Stimulated activated CD8-positive, alpha-beta memory T cell treated with anti-CD3 and anti-CD28 coated beads, Interleukin-2, amount 100 ng/mL, for 1 hour (primary cell): ENCODE data around the gene MYL10.
"Not testable (repeated sequence)": the region's sequence is repeated elsewhere in the genome, so short reads cannot be mapped to it uniquely, and the experiment has no call there.

Experiments
- DNase-seq, 2 donors: peaks; one replicate each; pipeline ENCODE4 v3.0.0-alpha.2; 2020; ENCODE audit warnings: low read depth in 2 of 2

MYL10 gene

DNA sequence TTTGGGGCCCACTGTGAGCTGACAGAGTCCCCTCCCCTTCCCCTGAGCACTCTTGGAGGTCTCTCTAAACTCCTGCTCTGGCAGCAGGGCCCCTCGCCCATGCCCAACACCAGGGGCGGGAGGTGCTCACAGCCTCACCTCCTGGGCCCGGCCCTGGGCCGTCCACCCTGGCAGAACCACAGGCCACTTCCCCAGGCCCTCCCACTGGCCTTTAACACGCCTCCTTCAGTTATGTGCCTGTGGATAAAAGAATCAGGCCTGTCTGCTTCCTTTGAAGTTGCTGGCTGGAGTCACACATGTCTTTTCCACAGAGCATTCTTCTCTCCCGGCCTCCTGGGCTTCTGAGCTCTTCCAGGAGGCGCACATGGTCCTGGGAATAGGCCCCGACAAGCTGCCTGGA lies 10.2 kb downstream of the MYL10 start:
- DNase-seq = no peak

DNA sequence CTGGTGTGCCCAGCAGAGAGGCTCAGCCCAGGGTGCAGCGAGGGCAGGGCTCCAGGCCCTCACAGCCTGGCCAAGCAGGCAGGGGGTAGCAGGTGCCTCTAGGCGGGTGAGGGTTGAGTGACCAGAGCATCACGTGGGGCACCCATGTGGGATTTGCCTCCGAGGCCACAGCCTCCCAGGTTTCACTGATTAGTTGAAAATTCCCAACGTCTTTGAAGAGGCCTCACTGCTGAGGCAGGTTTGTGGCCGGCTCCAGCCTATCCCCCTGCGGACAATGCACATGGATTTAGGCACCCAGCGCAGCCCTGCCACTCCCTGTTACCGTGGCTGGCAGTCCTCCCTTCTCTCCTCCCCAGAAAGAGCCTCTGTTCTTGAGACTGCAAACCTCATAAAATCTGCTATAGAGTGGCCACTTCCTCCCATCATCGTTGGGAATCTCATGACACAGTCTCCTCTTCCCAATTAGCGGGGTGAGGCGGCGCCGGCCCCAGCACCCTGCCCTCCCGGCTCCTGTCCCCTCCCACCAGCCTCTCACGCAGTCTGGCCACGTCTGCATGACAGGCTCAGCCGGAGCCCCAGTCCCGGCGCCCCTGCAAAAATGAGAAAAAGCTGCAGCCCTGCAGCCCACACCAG lies 10.8 kb downstream of the MYL10 start:
- DNase-seq = no peak

DNA sequence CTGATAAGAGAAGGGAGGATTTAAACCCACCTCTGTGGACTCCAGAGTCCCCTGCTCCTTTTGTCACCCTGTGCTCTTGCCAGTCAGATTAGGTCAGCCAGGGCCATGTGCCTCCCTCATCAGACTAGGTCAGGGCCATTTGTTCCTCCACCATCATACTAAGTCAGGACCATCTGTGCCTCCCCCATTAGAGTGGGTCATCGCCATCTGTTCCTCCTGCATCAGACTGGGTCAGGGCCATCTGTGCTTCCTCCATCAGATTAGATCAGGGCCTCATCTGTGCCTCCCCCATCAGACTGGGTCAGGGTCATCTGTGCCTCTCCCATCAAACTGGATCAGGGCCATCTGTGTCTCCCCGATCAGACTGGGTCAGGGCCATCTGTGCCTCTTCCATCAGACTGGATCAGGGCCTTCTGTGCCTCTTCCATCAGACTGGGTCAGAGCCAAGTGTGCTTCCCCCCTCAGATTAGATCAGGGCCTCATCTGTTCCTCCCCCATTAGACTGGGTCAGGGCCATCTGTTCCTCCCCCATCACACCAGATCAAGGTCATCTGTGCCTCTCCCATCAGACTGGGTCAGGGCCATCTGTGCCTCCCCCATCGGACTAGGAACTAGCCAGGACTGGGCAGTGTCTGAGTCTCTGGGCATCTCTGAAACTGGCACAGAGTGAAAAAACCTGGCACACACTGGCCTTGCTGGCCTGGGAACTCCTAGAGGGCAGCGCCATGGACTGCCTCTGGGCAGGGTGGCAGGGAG lies 11.5 kb downstream of the MYL10 start:
- DNase-seq = no peak

DNA sequence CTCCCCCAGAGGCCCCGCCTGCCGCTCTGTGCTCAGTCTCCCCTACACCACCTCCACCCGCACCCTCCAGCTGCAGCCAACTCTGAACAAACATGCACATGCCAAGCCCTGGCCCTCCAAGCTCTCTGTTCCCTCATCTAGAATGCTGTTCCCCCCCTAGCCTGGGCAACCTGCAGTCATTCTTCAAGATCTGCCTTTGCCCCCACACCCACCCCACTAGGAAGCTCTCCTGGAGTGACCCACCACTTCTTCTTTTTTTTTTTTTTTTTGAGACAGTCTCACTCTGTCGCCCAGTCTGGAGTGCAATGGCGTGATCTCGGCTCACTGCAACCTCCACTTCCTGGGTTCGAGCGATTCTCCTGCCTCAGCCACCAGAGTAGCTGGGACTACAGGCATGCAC lies 13.7 kb downstream of the MYL10 start:
- no peak for DNase-seq

DNA sequence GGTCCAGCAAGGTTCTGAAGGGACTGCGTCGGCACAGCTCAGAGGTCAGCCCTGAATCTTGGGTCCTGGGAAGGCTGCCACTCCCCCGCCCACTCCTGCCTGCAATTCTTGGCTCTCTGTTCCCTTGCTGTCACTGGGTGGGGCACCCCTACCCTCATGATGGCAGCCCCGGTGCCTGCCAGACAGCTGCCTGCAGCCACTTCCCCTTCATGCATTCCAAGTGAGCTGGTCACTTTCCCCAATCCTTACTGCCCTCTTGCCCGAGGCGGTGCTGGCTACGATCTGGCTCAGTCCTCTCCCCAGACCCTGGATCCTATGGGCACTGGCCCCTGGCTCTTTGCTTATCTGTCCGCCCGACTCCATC lies 14.2 kb downstream of the MYL10 start:
- no peak for DNase-seq

DNA sequence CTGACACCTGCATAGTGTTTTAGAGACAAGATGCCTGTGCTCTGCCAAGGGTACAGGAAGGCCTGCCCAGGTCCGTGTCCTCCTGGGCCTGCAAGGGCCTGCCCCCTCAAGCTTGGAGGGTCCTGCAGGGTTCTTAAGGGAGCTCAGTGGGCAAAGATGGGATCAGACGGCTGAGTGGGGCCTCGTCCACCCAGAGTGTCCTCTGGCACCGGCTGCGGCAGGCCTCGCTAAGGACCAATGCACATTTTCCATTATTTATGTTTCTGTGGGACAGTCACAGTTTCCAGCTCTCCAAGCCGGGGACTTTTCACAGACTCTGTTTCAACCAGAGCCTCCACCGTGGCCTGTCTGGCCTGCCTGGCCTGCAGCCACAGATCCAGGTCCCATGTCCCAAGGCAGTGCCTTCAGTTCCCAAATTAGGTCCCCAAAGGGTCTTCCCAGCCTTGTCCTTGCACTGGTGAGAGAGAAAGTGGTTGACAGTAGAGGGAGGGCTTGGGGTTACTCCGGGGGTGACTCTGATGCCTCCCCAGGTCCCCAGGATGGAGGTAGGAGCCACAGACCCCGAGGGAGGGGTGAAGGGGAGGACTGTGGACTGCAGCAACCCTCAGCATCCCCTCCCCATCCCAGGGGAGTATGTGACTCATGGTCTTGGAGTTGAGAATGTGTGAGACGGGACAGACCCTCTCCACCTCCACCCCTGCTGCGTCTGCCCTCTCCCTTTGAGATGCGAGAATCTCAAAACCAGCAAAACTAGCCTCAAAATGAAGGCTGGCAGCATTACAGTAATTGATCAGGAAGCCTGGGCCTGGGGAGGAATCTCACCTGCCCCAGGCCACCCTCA lies 14.8 kb downstream of the MYL10 start:
- DNase-seq = no peak

DNA sequence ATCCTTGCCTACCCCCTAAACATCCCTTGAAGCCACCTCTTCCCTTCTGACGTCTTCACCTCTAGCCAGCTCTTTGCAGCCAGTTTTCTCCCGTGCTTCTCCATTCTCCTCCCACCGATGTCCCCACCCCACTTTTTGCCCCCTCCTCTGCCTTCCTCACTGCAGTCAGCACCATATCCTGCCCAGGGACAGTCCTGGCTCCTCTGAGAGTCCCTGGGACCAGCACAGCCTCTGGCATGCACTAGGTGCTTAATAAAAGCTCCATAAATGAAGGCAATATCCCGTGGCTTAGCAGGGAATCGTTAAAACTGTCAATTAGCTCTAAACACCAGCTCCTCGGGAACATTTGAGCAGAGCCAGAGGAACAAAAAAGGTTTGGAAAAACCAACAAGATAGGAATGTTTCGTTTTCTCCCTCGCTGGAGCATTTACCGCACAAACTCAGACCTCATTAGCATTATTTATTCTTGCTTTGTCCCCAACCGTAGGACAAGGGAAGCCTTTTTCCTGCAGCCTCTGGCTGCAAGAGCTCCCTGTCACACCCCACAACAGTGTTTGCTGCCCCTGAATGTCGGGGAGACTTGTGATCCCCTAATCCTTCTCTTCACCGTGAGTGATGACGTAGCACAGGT lies 16.1 kb downstream of the MYL10 start:
- DNase-seq = no peak

DNA sequence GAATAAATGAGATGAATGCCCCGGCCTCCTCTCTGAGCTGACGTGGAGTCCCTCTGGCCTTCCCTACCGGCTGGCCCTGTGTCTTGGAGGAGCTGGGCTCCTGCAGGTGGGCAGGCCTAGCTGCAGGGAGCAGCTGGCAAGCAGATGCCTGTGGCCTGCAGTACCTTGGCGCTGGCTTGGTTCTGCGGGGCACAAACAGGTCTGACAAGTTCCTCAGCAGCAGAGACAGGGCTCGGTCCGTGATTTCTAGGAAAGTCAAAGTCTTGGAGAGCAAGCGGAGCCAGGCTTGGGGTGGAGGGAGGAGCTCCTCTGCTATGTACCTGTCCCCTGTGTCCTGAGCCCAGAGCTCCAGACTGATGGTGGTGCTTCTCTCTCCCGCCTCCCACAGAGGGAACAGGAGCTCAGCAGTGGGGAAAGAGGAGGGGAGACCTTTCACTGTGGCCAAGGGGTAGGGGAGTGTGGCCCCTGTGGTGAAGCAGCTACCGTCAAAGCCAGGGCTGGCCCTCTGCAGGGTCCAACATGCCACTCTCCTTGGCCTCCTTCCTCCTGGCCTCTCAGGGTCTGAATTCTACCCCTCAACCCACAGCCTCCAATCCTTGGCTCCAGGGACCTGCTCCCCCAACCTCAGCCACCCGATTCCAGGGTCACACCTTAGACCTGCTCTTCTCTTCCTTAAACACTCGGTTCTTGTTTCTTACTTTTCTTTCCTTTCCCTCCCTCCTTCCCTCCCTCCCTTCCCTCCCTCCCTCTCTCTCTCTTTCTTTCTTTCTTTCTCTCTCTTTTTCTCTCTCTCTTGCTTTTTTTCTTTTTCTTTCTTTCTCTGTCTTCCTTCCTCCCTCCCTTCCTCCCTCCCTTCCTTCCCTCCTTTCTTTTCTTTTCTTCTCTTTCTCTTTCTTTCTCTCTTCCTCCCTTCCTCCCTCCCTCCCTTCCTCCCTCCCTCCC lies 20.1 kb downstream of the MYL10 start:
- no peak for DNase-seq

DNA sequence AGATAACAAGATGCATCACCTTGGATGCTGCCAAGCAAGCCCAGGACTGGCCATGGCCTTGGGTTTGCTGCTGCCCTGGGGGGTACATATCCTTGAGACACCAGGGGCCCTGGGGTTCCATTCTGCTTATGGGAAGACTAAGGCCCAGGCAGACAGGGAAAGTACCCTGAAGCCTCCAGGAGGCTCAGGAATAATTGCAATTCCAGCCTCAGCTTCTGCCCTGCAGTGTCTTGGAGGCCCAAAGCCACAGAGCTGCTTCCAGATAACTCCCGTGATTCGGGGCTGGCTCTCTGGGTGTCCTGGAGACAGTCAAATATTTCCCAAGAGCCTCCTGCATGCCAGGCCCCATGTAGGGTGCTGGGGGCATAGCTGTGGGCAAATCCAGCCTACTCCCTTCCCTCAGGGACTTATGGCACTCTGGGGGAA lies 22.6 kb downstream of the MYL10 start:
- no peak for DNase-seq

DNA sequence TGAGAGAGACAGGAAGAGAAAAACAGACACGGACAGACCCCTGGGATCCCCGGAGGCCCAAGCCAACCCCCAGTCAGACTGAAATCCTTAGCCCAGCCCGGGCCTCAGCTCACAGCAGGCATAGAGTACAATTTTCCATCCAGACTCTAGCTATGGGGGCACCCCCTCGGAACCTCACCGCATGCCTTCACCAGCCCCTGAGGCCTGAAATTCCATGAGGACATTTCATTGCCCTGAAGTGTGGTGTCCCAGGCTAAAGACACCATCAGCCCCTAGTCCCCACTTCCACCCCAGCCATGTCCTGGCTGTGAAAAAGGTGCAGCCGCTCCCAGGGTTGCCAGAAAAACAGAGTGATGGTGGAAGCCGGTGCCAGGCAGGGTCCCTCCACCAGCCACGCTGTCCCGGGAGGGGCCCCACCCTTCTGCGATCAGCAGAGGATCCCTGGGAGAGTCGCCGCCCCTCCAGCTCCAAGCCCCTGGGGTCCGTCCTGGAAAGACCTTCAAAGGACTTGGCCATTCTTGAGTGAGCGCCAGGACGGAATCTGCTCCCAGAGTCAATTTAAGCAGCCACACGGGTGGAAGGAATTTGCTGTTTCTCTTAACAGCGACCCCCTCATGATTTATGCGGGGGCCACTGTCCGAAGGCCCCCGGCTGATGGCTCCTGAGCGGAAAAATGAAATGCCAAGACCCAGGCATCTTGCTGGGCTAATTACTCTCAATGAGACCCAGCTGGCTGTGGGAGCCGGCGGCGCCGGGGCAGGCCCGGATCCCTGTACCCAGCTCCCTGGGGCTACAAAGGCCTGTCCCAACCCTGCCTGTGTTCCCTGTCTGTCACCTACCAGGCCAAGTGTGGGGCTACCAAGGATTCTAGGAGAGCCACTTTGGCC lies 23.2 kb downstream of the MYL10 start:
- DNase-seq = no peak

DNA sequence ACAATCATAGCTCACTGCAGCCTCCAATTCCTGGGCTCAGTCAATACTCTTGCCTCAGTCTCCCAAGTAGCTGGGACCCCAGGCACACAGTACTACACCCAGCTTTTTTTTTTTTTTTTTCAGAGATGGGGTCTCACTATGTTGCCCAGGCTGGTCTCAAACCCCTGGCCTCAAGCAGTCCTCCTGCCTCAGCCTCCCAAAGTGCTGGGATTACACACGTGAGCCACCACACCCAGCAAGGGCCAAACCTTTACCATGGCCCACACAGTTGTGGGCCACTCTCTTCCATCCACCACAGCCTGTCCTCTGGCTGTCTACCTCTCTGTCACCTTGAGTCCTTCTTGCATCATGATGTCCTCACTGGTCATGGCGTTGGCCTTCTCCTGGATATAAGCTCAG lies 24.2 kb downstream of the MYL10 start:
- not testable (repeated sequence) for DNase-seq

DNA sequence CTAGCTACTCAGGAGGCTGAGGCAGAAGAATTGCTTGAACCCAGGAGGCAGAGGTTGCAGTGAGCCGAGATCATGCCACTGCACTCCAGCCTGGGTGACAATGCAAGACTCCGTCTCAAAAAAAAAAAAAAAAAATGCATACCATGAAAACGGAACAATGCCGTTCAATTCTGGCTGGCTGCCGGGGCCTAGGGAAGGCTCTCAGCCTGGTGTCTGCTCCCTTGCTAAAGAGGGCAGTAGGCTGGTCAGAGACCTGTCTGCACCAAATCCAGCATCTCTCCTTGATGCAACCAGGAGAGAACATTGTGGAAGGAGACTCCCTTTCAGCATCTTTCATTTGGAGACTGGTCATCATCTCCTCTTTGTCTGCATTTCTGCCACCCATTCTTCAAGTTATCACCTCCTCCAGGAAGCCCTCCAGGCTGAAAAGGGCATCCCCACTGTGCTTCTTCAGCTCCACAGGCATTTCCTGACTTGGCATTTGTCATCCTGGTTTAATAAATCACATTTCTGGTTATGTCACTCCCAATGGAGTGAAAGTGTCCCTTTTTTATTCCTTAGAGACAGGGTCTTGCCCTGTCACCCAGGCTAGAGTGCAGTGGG lies 24.7 kb downstream of the MYL10 start:
- no peak for DNase-seq

DNA sequence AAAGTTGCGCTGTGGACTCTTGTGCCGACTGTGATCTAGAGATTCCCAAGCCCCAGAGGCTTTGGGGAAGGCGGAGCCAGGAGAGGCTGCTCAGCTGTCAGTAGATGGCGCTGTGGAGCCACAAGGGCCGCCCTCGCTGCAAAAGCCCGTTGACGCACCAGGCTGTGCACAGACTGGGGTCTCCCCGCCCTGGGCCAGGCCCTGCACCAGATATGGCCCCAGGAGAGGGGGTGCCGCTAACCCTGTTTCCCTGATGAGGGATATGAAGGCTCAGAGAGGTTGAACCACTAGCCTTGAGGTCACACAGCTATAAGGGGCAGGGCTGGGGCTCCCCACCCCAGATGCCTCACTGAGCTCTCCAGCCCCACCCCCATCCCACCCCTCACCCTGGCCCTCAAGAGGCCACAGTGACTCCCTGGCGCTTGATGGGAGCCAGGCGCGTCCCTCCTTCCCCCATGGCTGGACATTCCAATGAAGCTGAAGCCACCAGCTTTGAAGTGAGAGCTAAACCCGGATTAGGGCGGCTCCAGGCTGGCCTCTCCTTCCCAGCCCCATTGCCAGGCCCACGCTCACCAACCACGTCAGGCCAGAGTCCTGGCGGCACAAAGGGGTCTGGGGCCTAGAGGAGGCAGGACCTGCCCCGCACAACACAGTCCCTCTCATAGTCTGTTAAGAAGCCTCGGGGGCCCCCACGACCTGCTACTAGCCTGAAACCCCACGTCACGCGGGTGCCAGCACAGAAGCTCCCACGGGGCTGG lies 26.4 kb downstream of the MYL10 start:
- peak; percentile 19 to 49 for DNase-seq

DNA sequence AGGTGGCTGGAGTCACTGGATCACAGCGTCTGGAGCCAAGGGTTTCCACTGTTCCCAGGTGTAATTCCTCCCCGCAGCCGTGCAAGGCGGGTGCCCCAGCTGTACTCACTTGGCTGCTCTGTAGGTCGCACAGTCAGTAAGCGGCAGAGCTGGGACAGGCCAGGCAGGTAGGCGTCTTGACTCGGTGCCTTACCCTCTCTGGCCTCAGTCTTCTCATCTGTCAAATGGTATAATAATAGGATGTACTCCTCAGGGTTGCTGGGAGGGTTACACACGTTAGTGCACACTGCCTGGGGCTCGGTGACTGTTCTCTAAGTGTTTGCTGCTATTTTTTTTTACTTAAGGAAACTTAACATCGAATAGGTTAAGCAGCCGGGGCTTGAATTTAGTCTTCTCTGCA lies 27.0 kb downstream of the MYL10 start:
- DNase-seq = no peak

DNA sequence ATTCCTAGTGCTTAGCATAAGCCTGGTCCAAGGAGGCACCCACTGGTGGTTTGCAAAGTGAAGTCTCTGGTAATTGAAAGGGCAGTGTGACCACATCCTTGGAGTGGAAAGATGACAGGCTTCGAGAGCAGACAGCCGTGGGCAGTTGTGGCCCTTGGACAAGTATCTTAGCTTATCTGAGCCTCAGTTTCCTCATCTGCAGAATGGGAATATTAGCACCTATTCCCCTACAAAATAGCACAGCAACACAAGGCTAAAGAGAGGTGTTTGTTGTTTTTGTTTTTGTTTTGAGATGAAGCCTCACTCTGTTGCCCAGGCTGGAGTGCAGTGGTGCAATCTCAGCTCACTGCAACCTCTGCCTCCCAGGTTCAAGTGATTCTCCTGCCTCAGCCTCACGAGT lies 29.3 kb downstream of the MYL10 start:
- DNase-seq = no peak

DNA sequence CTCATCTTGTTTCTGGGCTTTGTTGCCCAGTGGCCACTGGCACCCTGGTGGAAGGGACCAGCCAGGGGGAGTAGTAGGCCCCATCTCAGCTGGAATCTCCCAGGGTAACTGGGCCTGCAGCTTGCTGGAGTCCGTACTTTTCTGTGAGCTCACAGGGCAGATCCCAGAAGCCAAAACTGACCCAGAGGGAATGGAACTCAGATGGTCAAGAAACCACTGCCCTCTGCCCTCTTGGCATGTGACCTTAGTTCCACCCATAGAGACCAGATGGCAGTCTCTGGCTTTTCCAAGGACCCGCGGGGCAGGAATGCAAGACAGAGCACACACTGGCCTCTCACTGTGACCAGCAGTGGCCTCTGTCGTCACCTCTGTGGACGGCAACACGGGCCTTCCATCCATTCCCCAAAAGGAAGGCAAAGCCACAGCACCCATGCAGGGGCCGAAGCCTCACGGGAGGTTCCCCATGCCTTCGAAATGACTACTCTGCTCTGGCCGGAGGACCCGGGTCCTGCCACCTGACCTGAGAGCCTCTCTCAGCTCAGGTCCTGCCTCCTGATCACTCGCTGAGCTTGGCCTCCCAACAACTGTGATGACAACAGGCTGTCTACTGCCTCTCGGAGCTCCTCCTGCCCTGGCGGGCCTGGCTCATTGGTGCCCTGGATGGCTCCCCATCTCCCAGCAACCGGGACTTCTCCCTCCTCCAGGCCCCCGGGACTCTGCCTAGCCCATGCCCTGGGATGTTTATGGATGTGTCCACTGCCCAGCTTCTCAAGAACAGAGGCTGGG lies 29.9 kb downstream of the MYL10 start:
- no peak for DNase-seq

DNA sequence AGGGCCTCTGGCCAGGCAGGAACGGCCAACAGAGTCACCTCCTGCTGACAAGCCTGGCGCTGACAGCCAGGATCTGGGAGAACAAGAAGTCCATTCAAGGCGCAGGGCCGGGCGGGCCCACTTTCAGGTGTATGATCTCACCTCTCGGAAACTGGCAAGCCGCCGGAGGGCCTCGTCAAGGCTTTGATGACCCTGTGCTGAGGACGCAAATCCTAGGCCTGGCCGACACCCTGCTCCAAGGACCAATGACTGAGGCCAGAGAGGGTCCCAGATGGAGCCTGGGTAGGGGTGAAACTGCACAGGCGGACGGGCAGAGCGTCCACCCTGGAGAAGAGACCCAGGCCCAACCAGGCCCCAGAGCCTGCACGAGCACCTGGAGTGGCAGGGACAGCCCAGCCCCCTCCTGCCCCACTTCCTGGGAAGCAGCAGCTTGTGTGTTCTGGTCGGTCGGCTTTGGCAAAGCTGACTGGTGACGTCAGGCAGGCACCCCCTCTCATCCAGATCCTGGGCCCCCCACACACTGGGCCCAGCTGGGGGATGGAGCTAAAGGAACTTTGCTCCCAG lies 30.6 kb downstream of the MYL10 start:
- DNase-seq = no peak

DNA sequence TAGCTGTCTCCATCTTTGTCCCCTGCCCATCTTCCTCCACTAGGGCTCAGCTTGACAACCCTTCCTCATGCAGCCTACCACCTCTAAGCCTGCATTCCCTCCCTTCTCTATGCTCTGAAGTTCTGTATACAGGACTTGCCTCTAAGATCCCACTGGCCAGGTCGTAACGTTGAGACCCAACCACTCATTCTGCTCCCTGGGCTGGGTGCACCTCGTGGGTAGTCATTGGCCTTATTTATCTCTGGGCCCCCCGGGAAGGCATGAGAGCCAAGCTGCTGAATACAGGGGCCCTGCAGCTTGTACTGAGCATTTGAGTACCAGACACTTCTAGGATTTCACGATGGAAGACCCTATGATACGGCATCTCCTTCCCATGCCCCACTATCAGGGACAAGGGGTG lies 31.2 kb downstream of the MYL10 start:
- DNase-seq = no peak
